NCI-H2029 treated with DMSO at 0.1 percent for 48 hours (cell line): ENCODE data around the gene GRK5.
"Not testable (repeated sequence)": the region's sequence is repeated elsewhere in the genome, so short reads cannot be mapped to it uniquely, and the experiment has no call there.

Experiments
- DNase-seq: peaks from one replicate; lab custom pipeline; 2025; lab: John Stamatoyannopoulos, UW

The GRK5 gene

GRCh38 chr10:119459681-119460340 is 252.4 kb downstream of the GRK5 start:
- no peak for DNase-seq

DNA sequence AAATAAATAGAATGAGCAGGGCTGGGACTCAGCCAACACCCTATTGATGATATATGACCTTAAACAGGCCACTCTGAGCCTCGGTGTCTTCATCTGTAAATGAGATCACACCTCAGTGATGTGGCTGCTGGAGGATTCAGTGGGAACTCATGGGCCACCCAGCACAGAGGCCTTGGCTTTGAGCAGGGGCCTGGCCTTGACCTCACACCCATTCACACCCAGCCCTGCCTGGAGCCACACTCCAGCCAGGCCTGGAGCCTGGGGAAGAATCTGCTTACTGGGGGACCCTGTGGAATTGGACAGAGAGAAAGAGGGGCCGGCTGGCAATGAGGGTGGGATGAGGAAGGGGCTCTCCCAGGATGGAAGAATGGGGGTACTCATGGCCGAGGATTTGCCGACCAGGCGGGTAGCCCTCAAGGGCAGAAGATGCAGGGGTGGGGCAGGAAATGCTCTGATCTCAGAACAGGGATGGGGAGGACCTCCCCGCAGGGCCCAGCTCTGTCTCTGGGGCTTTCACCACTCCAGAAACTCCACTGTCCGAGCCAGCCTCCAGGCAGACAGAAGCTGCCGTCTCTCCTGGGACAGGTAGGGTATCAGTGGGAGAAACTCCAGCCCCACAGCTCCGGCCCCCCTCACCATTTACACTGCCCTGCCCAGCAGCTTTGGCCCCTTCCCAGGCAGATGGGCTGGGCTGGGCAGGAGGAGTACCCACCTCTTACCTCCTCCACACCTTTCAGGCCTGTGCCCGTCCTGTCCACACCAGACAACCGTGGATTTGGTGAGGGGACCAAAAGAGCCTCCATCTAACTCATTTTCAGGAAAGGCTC is 253.2 kb downstream of the GRK5 start:
- no peak for DNase-seq

DNA sequence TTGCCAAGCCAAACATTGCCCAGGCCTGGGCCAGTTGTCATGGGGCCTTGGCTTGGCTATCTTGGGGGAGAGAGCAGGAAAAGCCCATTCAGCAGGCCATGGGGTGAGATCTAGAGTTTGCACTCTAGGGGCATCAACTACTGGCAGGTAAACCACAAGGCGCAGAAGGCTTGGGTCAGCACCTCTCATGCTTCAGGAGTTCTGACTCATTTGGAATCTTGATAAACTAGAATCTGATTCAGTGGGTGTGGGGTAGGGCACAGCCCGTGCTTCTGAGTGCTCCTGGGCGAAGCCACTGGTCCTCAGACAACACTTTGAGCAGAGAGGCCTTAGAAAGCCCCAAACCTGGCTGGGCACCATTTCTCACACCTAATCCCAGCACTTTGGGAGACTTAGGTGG is 254.0 kb downstream of the GRK5 start:
- no peak for DNase-seq

GRCh38 chr10:119461923-119462322 is 254.6 kb downstream of the GRK5 start:
- no peak for DNase-seq

- no peak for DNase-seq
These were observed 255.4 kb downstream of the GRK5 start for GRCh38 chr10:119462773-119463172.

DNA sequence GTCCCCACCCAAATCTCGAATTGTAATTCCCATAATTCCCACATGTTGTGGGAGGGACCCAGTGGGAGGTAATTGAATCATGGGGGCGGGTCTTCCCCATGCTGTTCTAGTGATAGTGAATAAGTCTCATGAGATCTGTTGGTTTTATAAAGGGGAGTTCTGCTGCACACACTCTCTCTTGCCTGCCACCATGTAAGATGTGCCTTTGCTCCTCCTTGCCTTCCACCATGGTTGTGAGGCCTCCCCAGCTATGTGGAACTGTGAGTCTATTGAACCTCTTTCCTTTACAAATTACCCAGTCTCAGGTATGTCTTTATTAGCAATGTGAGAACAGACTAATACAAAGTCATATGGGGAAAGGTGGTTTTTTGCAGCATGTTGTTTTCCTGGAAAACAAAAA is 255.8 kb downstream of the GRK5 start:
- not testable (repeated sequence) for DNase-seq

DNA sequence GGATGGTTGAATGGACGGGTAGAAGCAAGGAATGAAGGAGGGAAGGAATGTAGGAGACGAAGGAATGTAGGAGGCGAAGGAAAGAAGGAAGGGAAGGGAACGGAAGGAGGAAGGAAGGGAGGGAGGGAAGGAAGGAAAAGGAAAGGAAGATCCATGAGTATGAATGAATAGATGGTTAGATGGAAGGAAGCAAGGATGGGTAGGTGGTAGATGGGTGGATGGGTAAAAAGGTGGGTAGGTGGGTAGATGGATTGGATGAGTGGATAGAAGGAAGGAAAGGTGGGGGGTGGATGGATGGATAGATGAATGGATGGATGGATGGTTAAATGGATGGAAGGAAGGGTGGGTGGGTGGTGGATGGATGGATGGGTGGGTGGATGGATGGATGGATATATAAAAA is 257.7 kb downstream of the GRK5 start:
- DNase-seq: no peak

DNA sequence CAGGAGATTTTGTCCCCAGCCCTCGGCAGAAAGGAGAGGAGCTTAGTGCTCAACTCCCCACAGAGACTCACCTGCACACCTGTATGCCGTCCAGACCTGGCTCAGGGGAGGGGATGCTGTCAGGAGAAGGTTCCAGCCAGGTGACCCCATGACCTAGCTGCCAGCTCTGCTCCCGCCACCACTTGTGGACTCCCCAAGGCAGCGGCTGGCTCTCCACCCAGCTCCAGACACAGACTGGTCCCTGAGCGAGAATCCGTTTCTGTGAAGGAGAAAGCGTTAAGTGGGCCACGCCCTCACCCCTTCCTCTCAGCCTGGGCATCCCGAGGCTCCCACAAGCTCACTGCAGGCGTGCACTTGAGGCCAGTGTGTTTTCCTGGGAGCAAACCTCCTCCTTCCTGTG is 258.7 kb downstream of the GRK5 start:
- no peak for DNase-seq

- DNase-seq: no peak
These were observed 259.3 kb downstream of the GRK5 start for GRCh38 chr10:119466655-119467054.

DNA sequence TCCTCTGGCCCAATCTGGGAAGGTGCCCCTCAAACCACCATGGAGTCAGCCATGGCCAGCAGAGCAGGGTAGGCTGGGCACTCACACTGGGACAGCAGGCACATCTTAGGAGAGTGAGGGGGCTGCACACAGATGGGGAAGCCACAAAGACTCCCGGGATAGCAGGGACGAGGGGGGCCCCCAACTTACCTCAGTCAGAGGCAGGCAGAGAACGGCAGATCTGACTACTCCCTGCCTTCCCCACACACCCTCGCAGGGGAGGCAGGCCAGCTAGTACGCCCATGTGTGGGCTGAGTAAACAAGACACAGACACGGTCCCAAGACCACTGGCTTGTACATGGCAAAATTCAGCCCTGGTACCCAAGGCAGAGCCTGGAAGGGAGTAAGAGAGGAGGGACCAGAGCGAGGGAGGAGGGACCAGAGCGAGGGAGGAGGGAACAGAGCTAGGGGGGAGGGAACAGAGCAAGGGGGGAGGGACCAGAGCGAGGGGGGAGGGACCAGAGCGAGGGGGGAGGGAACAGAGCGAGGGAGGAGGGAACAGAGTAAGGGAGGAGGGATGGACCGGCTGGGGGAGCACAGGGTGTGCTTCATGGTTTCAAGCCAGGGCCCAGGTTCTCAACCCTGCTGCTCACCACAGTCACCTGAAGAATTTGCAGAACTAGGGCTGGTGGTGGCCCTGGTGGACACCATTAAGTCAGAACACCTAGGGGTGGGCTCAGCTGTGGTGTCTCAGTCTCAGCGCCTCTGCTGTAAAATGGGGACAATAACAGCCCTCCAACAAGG is 261.4 kb downstream of the GRK5 start:
- no peak for DNase-seq

- DNase-seq: no peak
These were observed 261.9 kb downstream of the GRK5 start for GRCh38 chr10:119469325-119469707.

DNA sequence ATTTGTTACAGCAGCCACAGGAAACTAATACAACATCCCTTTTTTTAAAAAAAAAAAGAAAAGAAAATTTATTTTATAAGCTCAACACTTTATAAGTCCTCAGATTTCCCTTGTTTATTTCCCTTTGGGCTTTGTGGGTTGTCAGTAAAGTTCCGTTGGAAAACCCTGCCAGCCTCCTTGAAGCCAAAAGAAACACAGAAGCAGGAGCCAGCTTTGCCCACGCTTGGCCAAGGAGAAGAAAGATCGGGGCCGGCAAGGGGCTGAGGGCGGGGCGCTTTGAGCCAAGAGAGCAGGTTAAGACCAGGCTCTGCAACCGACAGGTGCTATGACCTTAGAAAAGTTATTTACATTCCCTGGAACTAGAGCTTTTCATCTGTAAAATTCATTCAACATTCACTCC is 262.5 kb downstream of the GRK5 start:
- no peak for DNase-seq

- DNase-seq: no peak
These were observed 263.7 kb downstream of the GRK5 start for GRCh38 chr10:119470920-119471702.

DNA sequence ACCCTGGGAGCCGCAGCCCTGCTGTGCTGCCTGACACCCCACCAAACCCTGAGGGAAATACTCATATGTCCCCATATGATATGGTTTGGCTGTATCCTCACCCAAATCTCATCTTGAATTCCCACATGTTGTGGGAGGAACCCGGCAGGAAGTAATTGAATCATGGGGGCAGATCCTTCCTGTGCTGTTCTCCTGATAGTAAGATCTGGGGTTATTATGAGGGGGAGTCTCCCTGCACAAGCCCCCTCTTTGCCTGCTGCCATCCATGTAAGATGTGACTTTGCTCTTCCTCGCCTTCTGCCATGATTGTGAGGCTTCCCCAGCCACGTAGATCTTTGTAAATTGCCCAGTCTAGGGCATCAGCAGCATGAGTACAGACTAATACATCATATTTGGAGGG is 266.4 kb downstream of the GRK5 start:
- no peak for DNase-seq

- no peak for DNase-seq
These were observed 267.2 kb downstream of the GRK5 start for GRCh38 chr10:119474606-119475005.

GRCh38 chr10:119477444-119477843 is 270.1 kb downstream of the GRK5 start:
- DNase-seq: no peak

GRCh38 chr10:119478111-119478802 is 270.9 kb downstream of the GRK5 start:
- DNase-seq: no peak

DNA sequence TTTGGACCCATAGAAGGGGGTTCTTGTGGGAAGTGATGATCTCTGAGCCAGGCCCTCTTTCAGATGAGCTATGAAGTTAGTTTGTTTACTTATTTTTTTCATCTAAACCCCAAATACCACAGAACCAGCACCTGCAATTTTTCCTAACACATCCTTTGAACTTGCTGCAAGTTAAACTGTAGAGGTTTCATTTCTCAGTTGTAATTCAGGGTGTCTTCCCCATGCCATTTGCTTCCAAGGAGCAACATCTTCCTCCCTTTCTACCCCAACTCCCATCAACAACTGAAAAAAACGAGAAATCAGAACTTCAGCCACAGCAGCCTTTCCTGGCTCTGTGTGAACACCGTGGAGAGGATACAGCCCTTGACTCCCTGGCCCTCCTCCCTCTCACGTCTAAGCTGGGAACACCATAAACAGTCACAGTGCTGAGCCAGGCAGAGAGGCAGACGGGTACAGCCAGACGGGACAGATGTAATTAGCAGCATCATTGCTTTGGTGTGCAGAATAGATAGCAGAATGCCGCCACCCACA is 271.5 kb downstream of the GRK5 start:
- DNase-seq: no peak

- DNase-seq: no peak
These were observed 272.2 kb downstream of the GRK5 start for GRCh38 chr10:119479532-119479931.

- no peak for DNase-seq
These were observed 273.3 kb downstream of the GRK5 start for GRCh38 chr10:119480667-119481066.

DNA sequence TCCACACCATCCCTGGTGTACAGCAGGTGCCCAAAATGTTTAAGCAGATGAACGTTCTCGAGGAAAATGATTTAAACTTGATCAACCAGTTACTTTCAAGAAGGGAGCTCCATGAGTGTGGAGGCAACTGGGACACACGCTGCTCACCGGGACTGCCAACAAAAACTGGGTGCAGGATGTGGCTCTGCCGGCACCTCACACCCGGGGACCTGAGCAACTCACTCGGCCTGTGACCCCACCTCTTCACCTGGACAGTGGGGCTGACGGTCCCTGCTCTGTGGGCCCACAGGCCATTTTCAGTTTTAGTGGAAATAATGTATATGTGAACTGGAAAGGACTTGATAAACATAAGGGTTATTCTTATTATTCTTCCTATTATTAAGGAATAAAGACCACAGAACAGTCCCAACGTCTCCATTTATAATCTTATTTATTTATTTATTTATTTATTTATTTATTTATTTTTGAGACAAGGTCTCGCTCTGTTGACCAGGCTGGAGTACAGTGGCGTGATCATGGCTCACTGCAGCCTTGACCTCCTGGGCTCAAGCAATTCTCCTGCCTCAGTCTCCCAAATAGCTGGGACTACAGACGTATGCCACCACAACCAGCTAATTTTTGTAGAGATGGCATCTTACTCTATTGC is 274.5 kb downstream of the GRK5 start:
- DNase-seq: no peak
